H9 (cell line): ENCODE results near the gene C16orf90. TPM values are rescaled to one million over a fixed set of nuclear protein-coding genes. Genes with fewer than 3 reads are reported as not detected.
"Not testable (repeated sequence)": the region's sequence is repeated elsewhere in the genome, so short reads cannot be mapped to it uniquely, and the experiment has no call there.

Source experiments
- DNase-seq: peaks from one replicate; pipeline ENCODE4 v3.0.0-alpha.2; 2017
- H2AFZ ChIP-seq: one replicate; pipeline ENCODE4 v1.6.1; 2013; ENCODE audit warnings: mild to moderate bottlenecking, low read length, control low read depth, moderate library complexity
- H2AK5ac ChIP-seq: 2 replicates; pipeline ENCODE4 v1.6.1; 2013; ENCODE audit warnings: low read length, control low read depth, mixed read lengths; ENCODE audit not compliant: insufficient read length
- H2BK120ac ChIP-seq: one replicate; pipeline ENCODE4 v1.6.1; 2013; ENCODE audit warnings: low read depth, mild to moderate bottlenecking, low read length, control low read depth, inconsistent platforms; ENCODE audit not compliant: poor library complexity, severe bottlenecking
- H2BK12ac ChIP-seq: 2 replicates; pipeline ENCODE4 v1.6.1; 2013; ENCODE audit warnings: low read length, control low read depth, mixed read lengths, low read depth; ENCODE audit not compliant: insufficient read length
- H2BK15ac ChIP-seq: 2 replicates; pipeline ENCODE4 v1.6.1; 2013; ENCODE audit warnings: low read depth, low read length, control low read depth
- H2BK20ac ChIP-seq: one replicate; pipeline ENCODE4 v1.6.1; 2013; ENCODE audit warnings: low read depth, mild to moderate bottlenecking, low read length, control low read depth, inconsistent platforms; ENCODE audit not compliant: poor library complexity, severe bottlenecking
- H2BK5ac ChIP-seq: 2 replicates; pipeline ENCODE4 v1.6.1; 2013; ENCODE audit warnings: low read length, control low read depth, mixed read lengths; ENCODE audit not compliant: insufficient read length
- H3K14ac ChIP-seq: 2 replicates; pipeline ENCODE4 v1.6.1; 2013; ENCODE audit warnings: low read length, control low read depth; ENCODE audit not compliant: insufficient read depth
- H3K18ac ChIP-seq: 2 replicates; pipeline ENCODE4 v1.6.1; 2013; ENCODE audit warnings: low read depth, mild to moderate bottlenecking, mixed read lengths, low read length, control low read depth; ENCODE audit not compliant: insufficient read length
- H3K23ac ChIP-seq: 2 replicates; pipeline ENCODE4 v1.6.1; 2013; ENCODE audit warnings: low read length, control low read depth, mixed read lengths, low read depth; ENCODE audit not compliant: insufficient read length
- H3K23me2 ChIP-seq: 2 replicates; pipeline ENCODE4 v1.6.1; 2013; ENCODE audit warnings: low read depth, mild to moderate bottlenecking, mixed read lengths, low read length, control low read depth; ENCODE audit not compliant: insufficient read length, poor library complexity, severe bottlenecking
- H3K27ac ChIP-seq: 2 replicates; pipeline ENCODE4 v1.5.1; 2013; ENCODE audit warnings: low read length, control low read depth, mixed read lengths, low read depth; ENCODE audit not compliant: insufficient read length
- H3K27me3 ChIP-seq: 2 replicates; pipeline ENCODE4 v1.6.1; 2013; ENCODE audit warnings: low read length, control low read depth, inconsistent platforms; ENCODE audit not compliant: insufficient read depth
- H3K4ac ChIP-seq: 2 replicates; pipeline ENCODE4 v1.6.1; 2013; ENCODE audit warnings: low read depth, mild to moderate bottlenecking, control low read depth, inconsistent platforms, low read length, moderate library complexity
- H3K4me1 ChIP-seq: 2 replicates; pipeline ENCODE4 v1.6.1; 2013; ENCODE audit warnings: low read length, control low read depth, inconsistent platforms; ENCODE audit not compliant: insufficient read depth
- H3K4me2 ChIP-seq: 2 replicates; pipeline ENCODE4 v1.6.1; 2013; ENCODE audit warnings: low read length, control low read depth, mixed read lengths; ENCODE audit not compliant: insufficient read length, insufficient read depth
- H3K56ac ChIP-seq: 2 replicates; pipeline ENCODE4 v1.6.1; 2013; ENCODE audit warnings: low read depth, mild to moderate bottlenecking, mixed read lengths, low read length, control low read depth; ENCODE audit not compliant: insufficient read length
- H3K79me1 ChIP-seq: 2 replicates; pipeline ENCODE4 v1.6.1; 2013; ENCODE audit warnings: low read depth, mild to moderate bottlenecking, moderate library complexity, low read length, control low read depth, inconsistent platforms; ENCODE audit not compliant: insufficient read depth, poor library complexity, severe bottlenecking
- H3K79me2 ChIP-seq: 2 replicates; pipeline ENCODE4 v1.6.1; 2013; ENCODE audit warnings: low read length, control low read depth, inconsistent platforms; ENCODE audit not compliant: insufficient read depth
- H3K9ac ChIP-seq: 2 replicates; pipeline ENCODE4 v1.6.1; 2013; ENCODE audit warnings: low read length, control low read depth, mixed read lengths; ENCODE audit not compliant: insufficient read length; ENCODE audit errors: extremely low read depth
- H3K9me3 ChIP-seq: one replicate; pipeline ENCODE4 v1.6.1; 2013; ENCODE audit warnings: low read depth, low read length, inconsistent platforms; ENCODE audit not compliant: control insufficient read depth
- H3T11ph ChIP-seq: one replicate; pipeline ENCODE4 v1.6.1; 2013; ENCODE audit warnings: mild to moderate bottlenecking, low read length, control low read depth, inconsistent platforms
- H4K20me1 ChIP-seq: one replicate; pipeline ENCODE4 v1.6.1; 2013; ENCODE audit not compliant: control insufficient read depth, insufficient read length, insufficient read depth
- H4K5ac ChIP-seq: 2 replicates; pipeline ENCODE4 v1.6.1; 2013; ENCODE audit warnings: low read depth, mild to moderate bottlenecking, mixed read lengths, low read length, control low read depth; ENCODE audit not compliant: insufficient read length
- H4K8ac ChIP-seq: replicated peaks from 2 replicates; pipeline ENCODE4 v1.6.1; 2013; ENCODE audit warnings: low read length, control low read depth, mixed read lengths, low read depth; ENCODE audit not compliant: insufficient read length
- H4K91ac ChIP-seq: 2 replicates; pipeline ENCODE4 v1.6.1; 2013; ENCODE audit warnings: low read depth, mild to moderate bottlenecking, moderate library complexity, mixed read lengths, low read length, control low read depth; ENCODE audit not compliant: insufficient read length
- H3K27ac Mint-ChIP-seq, 3 experiments: 2 replicates in 2 of 3; 3 replicates in 1 of 3; pipeline ENCODE4 v1.8.0; 2020 to 2021; ENCODE audit warnings: mixed read lengths in 3 of 3, mild to moderate bottlenecking in 1 of 3, moderate library complexity in 1 of 3
- H3K27me3 Mint-ChIP-seq: 2 replicates; pipeline ENCODE4 v1.8.0; 2021; ENCODE audit warnings: low read depth, mild to moderate bottlenecking, moderate library complexity, mixed read lengths
- H3K36me3 Mint-ChIP-seq, 3 experiments: 2 replicates in 2 of 3; 3 replicates in 1 of 3; pipeline ENCODE4 v1.8.0; 2020 to 2021; ENCODE audit warnings: low read depth in 3 of 3, mixed read lengths in 3 of 3; ENCODE audit not compliant: insufficient read depth in 1 of 3
- H3K4me1 Mint-ChIP-seq, 2 experiments: 2 replicates each; pipeline ENCODE4 v1.8.0; 2020; ENCODE audit warnings: mixed read lengths in 2 of 2
- H3K4me3 Mint-ChIP-seq, 2 experiments: 2 replicates in 1 of 2; 3 replicates in 1 of 2; pipeline ENCODE4 v1.8.0; 2020 to 2021; ENCODE audit warnings: mild to moderate bottlenecking in 2 of 2, mixed read lengths in 2 of 2, moderate library complexity in 1 of 2
- H3K9me3 Mint-ChIP-seq, 2 experiments: 2 replicates in 1 of 2; 3 replicates in 1 of 2; pipeline ENCODE4 v1.8.0; 2020; ENCODE audit warnings: mild to moderate bottlenecking in 2 of 2, mixed read lengths in 2 of 2, moderate library complexity in 1 of 2
- CTCF ChIP-seq: fragments of 200-600 bp; sonication (generic); conservative IDR thresholded peaks from 3 replicates; pipeline ENCODE4 v1.8.0; 2021; ENCODE audit warnings: antibody characterized with exemption, mild to moderate bottlenecking
- WGBS: extraction: QIAGEN DNeasy Blood & Tissue Kit; methylation state at CpG from one replicate; pipeline ENCODE4 v1.1.7; 2013; ENCODE audit warnings: missing lambda C conversion rate, low lambda C conversion rate, mixed read lengths; ENCODE audit not compliant: insufficient read length; ENCODE audit errors: extremely low coverage; 5-methylcytosine and 5-hydroxymethylcytosine counted together
- total RNA-seq: library from RNA; stranded (reverse); gene quantifications from 2 replicates; pipeline ENCODE4 v1.2.1, GENCODE V29; 2021

The C16orf90 gene
- total RNA-seq, 1 experiment from 2014 or later, result not detected

- Histone ChIP-seq H2BK20ac (no peak overlapping the region), H4K5ac (no peak overlapping the region), H3K14ac (no peak overlapping the region; the same call in 1 of the 2 replicates), H3K9me3 (no peaks in the 10 kb centered on the region), H3K4me1 (no peaks in the 10 kb centered on the region; the same call in 1 of the 2 replicates), H2AK5ac (no peak overlapping the region), H3K23me2 (peaks cover 4% of the 10 kb centered on the region), H3T11ph (no peak overlapping the region), H4K20me1 (no peaks in the 10 kb centered on the region), H4K8ac (no peak overlapping the region), H2BK15ac (no peak overlapping the region), H3K56ac (no peak overlapping the region), H3K9ac (peak overlapping the region; percentile 59), H3K27me3 (no peaks in the 10 kb centered on the region), H4K91ac (no peak overlapping the region), H3K18ac (peak overlapping the region; percentile 2), H3K27ac (no peak overlapping the region), H3K23ac (no peak overlapping the region), H2BK12ac (no peak overlapping the region), H3K79me1 (no peaks in the 10 kb centered on the region), H2BK5ac (no peak overlapping the region), H2BK120ac (no peak overlapping the region), H3K79me2 (no peaks in the 10 kb centered on the region), H3K4ac (no peak overlapping the region), H3K4me2 (peak overlapping the region; percentile 36), H2AFZ (no peak overlapping the region)
- TF ChIP-seq CTCF, result no peak
- peaks cover 12 to 16% of the 10 kb centered on the region in 2 experiments for H3K4me1 Mint-ChIP-seq
- H3K36me3 Mint-ChIP-seq, result peaks cover 0 to 15% (median 4%) of the 10 kb centered on the region in 3 experiments; a peak in 3 of 7 replicates
- H3K27me3 Mint-ChIP-seq, result peaks cover 10% of the 10 kb centered on the region; the same call in 1 of the 2 replicates
- H3K27ac Mint-ChIP-seq, result peak overlapping the region; percentile 46 to 95 (median 87); a peak in 6 of 7 replicates
- no peak for DNase-seq
- whole genome bisulfite sequencing, result no CpG with 5 or more reads among the region's 22 CpGs
- no peaks in the 10 kb centered on the region for H3K9me3 Mint-ChIP-seq
- peak overlapping the region; percentile 89 to 92 for H3K4me3 Mint-ChIP-seq
These were observed 6.6 kb upstream of the C16orf90 start for GRCh38 chr16:3501783-3502400.

GRCh38 chr16:3501412-3501761 lies 6.1 kb upstream of the C16orf90 start:
- H4K20me1 ChIP-seq, H2BK12ac ChIP-seq, H3K18ac ChIP-seq, H2BK120ac ChIP-seq, H2BK5ac ChIP-seq, H3K9me3 ChIP-seq, H3K79me2 ChIP-seq, H4K91ac ChIP-seq, H4K5ac ChIP-seq, H3K14ac ChIP-seq, H3K27ac ChIP-seq, H3K23ac ChIP-seq, H2BK15ac ChIP-seq, H3T11ph ChIP-seq, H3K27me3 ChIP-seq, H3K4ac ChIP-seq, H2AK5ac ChIP-seq, H3K4me1 ChIP-seq, H3K56ac ChIP-seq, H3K79me1 ChIP-seq, H4K8ac ChIP-seq, DNase-seq, H2AFZ ChIP-seq, H3K23me2 ChIP-seq, H2BK20ac ChIP-seq, H3K9me3 Mint-ChIP-seq: not testable (repeated sequence)
- peak overlapping the region; percentile 89 to 92 for H3K4me3 Mint-ChIP-seq
- H3K36me3 Mint-ChIP-seq, result peaks cover 0 to 15% (median 4%) of the 10 kb centered on the region in 3 experiments; a peak in 3 of 7 replicates
- peak overlapping the region; percentile 36 for H3K4me2 ChIP-seq
- H3K27ac Mint-ChIP-seq, result peak overlapping the region; percentile 87 to 95 (median 94); a peak in 6 of 7 replicates
- peaks cover 12 to 16% of the 10 kb centered on the region in 2 experiments for H3K4me1 Mint-ChIP-seq
- H3K27me3 Mint-ChIP-seq, result peaks cover 10% of the 10 kb centered on the region; the same call in 1 of the 2 replicates
- H3K9ac ChIP-seq, result peak overlapping the region; percentile 9
- WGBS, result no CpG with 5 or more reads among the region's 24 CpGs
